GM08714 (cell line): ENCODE measurements around the gene PDIA6.
"Not testable (repeated sequence)": the region's sequence is repeated elsewhere in the genome, so short reads cannot be mapped to it uniquely, and the experiment has no call there.

ENCODE experiments used
- H3K4me3 ChIP-seq: fragments of 200-500 bp; sonication (Bioruptor generic); 2 replicates; pipeline ENCODE4 v1.5.1; 2014; ENCODE audit warnings: mild to moderate bottlenecking, low read length, inconsistent platforms
- ZNF274 ChIP-seq: IDR thresholded peaks from 2 replicates; pipeline ENCODE4 v1.6.1; 2012; ENCODE audit warnings: mild to moderate bottlenecking, low read depth, low read length

Gene PDIA6

DNA sequence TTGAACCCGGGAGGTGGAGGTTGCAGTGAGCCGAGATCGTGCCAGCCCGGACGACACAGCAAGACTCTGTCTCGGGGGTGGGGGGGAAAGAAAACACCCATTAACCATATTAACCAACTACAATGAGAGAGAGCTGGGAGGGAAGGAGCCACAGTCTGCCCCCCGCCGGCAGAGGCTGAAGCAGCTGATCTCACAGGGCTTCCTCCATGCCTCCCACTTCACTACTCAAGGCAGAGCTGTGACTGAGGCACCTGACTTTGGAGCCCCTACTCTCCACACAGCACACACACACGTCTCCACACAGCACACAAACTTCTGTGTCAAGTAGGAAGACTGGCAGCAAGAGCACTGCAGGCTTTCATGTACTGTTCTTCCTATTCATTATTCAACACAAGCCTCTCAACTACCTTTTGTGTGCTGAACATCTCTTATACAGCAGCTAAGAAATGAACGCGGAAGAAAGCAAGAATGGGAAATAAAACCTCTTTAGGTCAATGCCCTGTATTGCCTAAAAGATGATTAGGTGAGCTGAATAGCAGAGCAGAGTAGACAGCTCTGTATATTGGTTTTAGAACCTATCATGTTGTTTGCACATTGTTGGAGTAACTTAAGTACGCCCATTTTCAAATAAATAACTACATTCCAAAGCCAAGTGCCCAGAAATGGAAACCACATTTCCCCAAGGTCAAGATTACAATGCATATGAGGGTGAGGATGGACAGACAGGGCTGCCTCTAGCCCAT, 26.2 kb downstream of the PDIA6 start:
- no peak overlapping the region for H3K4me3 ChIP-seq

DNA sequence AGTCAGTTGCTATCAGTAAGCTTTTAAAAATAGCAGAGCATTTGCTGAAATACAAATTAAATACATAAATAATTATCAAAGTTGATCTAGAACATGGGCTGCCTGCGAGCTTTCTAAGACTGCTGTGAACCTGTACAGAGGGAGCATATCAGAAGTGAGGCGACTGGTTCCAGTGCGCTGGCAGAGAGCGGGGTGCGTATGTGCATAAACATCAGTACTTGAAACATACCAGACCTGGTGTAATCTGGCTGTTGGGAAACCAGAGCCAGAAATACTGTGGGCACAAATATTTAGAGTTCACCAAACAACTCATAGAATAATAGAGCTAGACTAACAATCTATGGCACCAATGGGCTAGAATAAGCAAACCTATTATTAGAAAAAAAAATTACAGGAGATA, 27.3 kb downstream of the PDIA6 start:
- no peak for TF ChIP-seq ZNF274
- H3K4me3 ChIP-seq = no peak overlapping the region

More for the DNA sequence above, 26.2 kb downstream of the PDIA6 start:
- TF ChIP-seq ZNF274 = no peak

DNA sequence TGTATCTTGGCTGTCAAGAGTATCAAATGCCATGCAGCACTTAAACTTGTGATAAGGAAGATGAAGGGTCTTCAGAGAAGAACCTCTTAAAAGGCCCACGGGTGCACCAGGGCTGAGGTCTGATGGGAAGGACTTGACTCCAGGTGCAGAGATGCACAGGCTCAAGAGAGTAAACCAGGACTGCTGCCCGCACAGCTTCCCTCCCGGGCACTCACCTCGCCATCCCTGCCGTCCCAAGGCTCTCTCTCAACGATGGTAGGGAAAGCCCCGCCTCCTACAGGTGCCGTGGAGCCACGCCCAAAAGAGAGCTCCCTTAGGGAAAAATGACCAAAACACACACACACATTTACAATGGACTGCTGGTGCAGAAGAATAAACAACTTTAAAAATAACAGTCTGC, 27.9 kb downstream of the PDIA6 start:
- no peak for TF ChIP-seq ZNF274
- H3K4me3 ChIP-seq = no peak overlapping the region

DNA sequence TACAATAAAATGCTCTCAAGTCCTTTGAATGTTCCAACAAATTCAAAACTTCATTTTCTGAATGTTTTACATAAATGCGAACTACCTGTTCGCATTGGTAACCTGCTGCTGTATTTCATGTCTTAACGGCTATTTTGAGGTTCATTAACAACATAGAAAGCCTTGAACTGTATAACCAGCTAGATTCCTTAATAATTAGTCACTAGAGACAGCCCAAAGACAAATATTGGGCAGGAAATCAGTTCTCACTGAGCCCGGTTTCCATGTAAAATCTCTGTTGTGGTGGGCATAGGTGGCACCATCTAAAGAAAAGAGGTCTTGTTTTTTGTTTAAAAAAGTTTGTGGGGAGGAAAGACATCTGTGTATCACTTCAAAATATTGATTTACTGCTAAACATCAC, 29.2 kb downstream of the PDIA6 start:
- no peak overlapping the region for H3K4me3 ChIP-seq
- TF ChIP-seq ZNF274 = no peak

DNA sequence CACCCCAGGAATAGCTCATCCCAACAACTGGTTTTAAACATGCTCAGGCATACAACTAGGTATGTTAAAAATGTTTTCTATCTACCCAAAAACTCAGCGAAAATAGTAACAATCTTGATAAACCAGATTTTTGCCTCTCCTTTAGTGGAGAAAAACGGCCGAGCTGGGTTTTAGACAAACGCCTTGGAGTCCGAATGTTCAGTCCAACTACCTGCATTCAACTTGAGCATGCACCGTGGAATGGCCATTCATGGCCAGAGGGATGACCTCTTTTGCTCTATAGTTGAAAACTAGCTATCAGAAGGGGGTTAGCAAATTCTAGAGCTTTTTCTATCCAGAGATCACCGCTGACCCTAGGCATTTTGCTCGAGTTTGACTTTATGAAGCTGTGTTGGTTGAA, 30.8 kb downstream of the PDIA6 start:
- no peak for TF ChIP-seq ZNF274
- H3K4me3 ChIP-seq = no peak overlapping the region

DNA sequence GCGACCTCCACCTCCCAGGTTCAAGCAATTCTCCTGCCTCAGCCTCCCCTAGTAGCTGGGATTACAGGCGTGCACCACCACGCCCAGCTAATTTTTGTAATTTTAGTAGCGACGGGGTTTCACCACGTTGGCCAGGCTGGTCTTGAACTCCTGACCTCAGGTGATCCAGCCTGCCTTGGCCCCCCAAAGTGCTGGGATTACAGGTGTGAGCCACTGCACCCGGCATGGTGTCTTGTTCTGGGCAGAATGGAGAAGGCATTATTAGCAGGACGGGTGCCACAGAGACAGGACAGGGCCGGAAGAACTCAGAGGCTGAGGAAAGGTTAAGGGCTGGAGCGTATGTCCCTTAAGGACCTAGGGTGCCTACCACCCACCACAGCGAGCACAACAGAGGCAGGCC, 31.8 kb downstream of the PDIA6 start:
- not testable (repeated sequence) for H3K4me3 ChIP-seq

DNA sequence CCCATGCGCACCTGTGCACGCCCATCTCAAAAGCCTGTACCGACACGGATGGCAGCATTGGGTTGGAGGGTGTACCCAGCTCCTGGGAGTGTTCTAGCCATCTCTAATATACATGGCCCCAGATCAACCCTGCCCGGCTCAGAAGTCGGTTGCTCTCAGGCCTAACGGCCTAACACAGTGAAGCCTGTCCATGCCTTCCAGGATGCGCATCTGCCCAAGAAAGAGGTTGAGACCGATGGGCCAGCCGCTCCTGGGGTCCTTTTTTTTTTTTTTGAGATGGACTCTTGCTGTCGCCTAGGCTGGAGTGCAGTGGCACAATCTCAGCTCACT, 32.1 kb downstream of the PDIA6 start:
- no peak for TF ChIP-seq ZNF274
- no peak overlapping the region for H3K4me3 ChIP-seq

DNA sequence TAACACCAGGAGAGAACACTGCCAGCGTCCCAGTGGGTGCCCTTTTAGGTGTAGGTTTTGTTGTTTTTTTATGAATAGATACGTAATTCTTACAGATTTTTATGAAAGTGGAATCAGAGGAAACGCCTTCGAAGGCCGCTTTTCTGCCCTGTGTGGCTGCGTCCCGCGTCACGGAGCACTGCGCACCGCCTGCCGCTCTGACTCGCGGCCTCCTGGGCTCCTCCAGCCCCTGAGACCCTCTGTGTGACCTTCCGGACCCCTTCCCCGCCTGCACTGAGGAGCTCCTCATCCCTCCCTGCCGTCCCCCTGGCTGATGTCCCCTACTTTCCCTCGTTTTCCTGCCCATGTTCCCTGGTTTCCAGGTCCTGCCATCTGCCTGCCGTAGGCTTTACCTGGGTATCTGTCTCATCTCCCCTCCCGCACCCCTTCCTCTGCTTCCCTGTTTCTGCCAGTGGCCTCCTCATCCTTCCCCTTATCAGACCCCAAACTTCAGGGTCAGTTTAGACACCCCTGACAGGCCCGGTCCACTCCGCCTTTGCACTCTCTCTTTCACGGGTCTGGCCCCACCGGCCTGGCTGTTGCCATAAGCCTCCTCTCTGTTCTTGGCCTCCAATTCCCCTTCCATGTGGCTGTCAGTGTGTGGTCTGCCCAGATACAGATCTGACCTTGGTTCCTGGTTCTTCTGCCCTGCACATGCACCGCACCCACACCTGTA, 32.7 kb downstream of the PDIA6 start:
- H3K4me3 ChIP-seq = no peak overlapping the region

DNA sequence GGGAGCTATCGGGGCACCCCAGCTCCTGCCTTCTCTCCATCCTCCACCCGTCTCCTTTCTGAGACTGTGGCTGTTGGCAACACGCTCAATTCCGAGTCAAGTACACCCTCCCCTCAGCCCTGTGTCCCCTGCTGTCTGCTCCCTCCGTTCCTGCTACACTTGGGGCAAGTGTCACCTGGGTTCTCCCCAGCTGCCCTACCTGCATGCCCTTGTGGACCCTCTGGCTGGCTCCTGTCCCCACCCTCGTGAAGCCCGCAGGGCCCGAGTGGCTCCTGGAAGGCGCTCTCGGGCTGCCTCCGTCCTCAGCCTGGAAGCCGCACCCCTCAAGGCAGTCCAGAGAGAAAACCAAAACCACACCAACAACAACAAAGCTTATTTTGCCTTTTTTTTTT, 33.9 kb downstream of the PDIA6 start:
- H3K4me3 ChIP-seq = no peak overlapping the region
- no peak for TF ChIP-seq ZNF274

More for the DNA sequence above, 32.7 kb downstream of the PDIA6 start:
- no peak for TF ChIP-seq ZNF274

DNA sequence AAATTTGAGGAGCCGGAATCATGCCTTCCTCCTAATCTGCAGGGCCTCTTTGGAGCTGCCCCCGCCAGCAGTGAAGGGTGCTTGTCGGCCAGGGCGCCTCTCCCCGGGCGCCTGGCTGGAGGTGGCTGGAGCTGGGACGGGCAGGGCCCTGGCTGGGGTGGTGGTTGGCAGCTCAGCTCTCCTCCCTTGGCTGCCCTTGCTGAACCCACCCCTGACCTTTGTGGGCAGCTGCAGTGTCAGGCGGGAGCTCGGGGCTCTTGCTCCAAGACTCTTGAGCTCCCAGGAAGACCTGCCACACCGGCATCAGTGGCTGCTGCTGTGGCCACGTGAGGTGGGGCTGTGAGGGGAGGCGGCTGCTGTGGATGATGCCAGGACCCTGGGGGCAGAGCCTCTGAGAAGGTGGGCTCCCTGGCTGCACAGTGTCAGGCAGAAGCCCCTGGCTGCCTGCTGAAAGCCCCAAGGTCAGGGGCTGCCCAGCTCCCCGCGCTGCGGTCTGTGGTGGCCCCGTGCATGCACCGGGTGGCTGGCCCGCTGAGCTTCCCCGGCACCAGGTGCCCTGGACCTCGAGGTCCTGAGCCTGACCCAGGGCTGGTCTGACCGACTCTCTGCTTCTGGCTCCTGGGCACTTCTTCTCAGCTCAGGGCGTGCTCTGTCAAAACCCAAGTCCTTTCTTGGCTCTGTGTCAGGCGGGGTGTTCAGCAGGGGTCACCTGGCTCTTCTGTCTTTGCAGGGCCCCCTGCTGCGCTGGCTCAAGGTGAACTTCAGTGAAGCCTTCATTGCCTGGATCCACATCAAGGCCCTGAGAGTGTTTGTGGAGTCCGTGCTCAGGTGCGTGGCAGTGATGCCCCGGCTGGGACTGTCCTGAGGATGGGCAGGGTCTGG, 34.5 kb downstream of the PDIA6 start:
- no peak overlapping the region for H3K4me3 ChIP-seq
- TF ChIP-seq ZNF274 = no peak

DNA sequence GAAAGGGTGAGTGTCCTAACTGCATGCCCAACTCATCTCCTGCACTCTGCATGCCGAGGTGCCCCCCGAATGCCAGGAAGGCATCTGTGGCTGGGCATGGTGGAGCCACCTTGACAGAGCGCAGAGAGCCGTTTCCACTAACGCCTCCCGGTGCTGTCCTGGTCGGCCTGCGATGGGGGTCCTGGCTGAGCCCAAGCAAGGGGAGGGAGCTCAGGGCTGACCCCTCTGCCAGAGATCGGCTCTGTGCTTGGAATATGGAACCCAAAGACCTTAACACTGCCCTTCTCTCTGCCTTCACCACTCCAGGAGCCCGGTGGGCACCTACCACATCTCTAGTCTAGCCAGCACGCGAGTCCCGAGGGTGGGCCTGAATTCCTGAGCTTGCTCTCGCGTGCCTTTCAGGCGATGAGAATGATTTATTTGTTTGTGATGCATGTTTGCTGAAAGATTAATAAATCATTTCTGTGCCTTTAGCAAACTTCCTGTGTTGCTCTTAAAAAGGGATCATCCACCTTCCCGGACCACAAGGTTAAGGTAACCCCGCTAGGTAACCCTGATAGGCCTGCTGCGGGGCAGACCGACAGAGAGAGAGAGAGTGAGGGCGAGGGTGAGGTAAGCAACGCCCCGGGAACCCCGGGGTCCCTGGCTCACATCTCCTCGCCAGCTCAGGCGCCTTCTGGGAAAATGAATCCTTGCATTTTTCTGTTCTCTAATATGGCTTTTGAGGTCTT, 35.3 kb downstream of the PDIA6 start:
- TF ChIP-seq ZNF274 = no peak
- no peak overlapping the region for H3K4me3 ChIP-seq

DNA sequence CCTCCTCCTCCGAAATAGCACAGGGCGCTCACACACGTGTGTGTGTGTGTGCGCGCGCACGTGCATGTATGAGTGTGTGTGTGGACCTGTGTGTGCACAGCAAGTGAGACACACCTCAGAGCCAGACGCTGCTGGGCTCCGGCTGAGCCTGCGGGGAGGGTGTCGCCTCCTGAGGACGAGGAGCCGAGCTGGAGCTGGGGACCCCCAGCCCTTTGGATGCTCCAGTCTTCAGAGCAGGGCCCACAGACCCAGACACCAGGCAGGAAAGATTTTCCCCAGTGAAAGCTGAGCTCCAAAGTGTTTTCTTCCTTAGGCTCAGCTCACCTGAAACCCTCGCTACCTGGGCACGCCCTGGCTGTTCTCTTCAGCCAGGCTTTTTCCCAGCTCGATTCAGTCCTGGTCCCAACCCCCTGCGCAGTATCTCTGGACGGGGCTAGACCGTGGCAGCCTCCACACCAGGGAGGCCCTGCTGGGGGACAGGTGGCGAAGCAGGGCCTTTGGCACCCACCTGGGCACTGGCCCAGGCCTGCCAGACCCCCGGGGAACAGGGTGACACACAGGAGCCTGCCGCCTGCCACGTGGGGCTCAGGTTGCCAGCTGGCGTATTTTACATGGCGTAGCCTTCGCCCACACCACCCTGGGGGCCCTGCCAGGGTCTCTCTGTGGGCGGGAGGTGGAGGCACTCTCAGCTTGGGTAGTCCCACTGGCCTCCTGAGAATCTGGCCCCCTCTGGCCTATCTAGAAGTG, 36.2 kb downstream of the PDIA6 start:
- H3K4me3 ChIP-seq = no peak overlapping the region
- no peak for TF ChIP-seq ZNF274

DNA sequence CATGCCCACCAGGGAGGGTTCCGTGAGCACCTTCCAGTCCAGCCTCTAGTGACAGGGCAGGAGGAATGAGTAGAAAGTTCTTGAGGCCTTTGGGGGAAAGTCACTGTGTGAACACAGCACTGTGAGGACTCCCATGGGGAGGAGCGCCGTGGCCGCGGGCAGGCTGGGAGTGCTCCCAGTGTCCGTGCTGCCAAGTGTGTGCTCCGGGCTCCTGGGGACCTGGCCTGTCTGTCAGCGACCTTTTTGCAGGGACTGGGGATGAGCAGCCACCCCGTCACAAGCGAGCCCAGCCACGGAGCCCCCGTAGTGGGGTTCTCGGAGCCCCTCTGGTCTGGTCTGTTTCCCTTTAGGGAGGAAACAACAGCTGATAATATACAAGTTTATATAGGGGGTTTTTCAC, 36.8 kb downstream of the PDIA6 start:
- H3K4me3 ChIP-seq = no peak overlapping the region
- TF ChIP-seq ZNF274 = no peak
